ENCODE measurements around the gene BANF1.

GRCh38 chr11:66013762-66014100 is 11.4 kb downstream of the BANF1 start:
- TF ChIP-seq CTCF (IDR thresholded peaks at IDR 0.05; ENCODE audit: low read depth, low read length), result no peak
- TF ChIP-seq EZH2phosphoT487 (IDR thresholded peaks at IDR 0.05; ENCODE audit: low read depth), result no peak
